HCT116 (cell line): ENCODE measurements around the gene SRL. TPM values are rescaled to one million over a fixed set of nuclear protein-coding genes. Genes with fewer than 3 reads are reported as not detected.
"Not testable (repeated sequence)": the region's sequence is repeated elsewhere in the genome, so short reads cannot be mapped to it uniquely, and the experiment has no call there.

ENCODE experiments used
- ATAC-seq: fragments of 200-7000 bp; cut with Tn5 transposase; 2 replicates; pipeline ENCODE4 v1.9.1; 2020; ENCODE audit warnings: mild to moderate bottlenecking, moderate library complexity
- BruUV-seq: library from RNA; stranded (reverse); fragments of 400-500 nt; replicated peaks from 2 replicates; lab custom pipeline; 2021; lab: Mats Ljungman, UMichigan
- CTCF ChIA-PET: fragments of 300-600 bp; sonication (Branson Sonifier 250); formaldehyde crosslinking; loops from one replicate; lab custom pipeline; 2021; ENCODE audit warnings: antibody characterized with exemption; lab: Charles Lee
- POLR2A ChIA-PET: fragments of 300-600, 350-600 bp; sonication (Branson Sonifier 250); formaldehyde crosslinking; loops from one replicate; lab custom pipeline; 2021; ENCODE audit warnings: antibody characterized with exemption; lab: Charles Lee
- RAD21 ChIA-PET, 2 experiments: fragments of 300-600 bp; sonication (Branson Sonifier 250); formaldehyde crosslinking; loops; one replicate each; lab custom pipeline; 2023; ENCODE audit warnings: low total read pairs in 2 of 2; ENCODE audit not compliant: uncharacterized antibody in 2 of 2, unreplicated experiment in 2 of 2, low non-redundant PET in 1 of 2; lab: Charles Lee
- DNase-seq: peaks from one replicate; pipeline ENCODE4 v3.0.0-alpha.2; 2010; ENCODE audit warnings: low read depth, low spot score
- H2AFZ ChIP-seq: fragments of 200-600 bp; shearing (Covaris generic), sonication (generic); 2 replicates; pipeline ENCODE4 v1.6.1; 2017; ENCODE audit warnings: low read depth, mixed run types, mixed read lengths, antibody characterized with exemption, low read length; ENCODE audit not compliant: poor library complexity, severe bottlenecking
- H3K27ac ChIP-seq: 2 replicates; pipeline ENCODE4 v1.5.1; 2012; ENCODE audit warnings: low read depth, low read length
- H3K27me3 ChIP-seq: fragments of 200-600 bp; sonication (generic); 2 replicates; pipeline ENCODE4 v1.6.1; 2016; ENCODE audit warnings: mixed run types, low read length, mixed read lengths; ENCODE audit not compliant: insufficient read depth
- H3K36me3 ChIP-seq, 2 experiments: fragments of 200-500 bp in 1 of 2; fragments of 200-600 bp in 1 of 2; sonication (Bioruptor generic) in 1 of 2; sonication (generic) in 1 of 2; 2 replicates each; pipeline versions ENCODE4 v1.5.1 to v1.6.1; 2014 to 2016; ENCODE audit warnings: low read length in 2 of 2, inconsistent platforms in 1 of 2, mixed read lengths in 1 of 2, mixed run types in 1 of 2; ENCODE audit not compliant: insufficient read depth in 2 of 2, control insufficient read depth in 1 of 2
- H3K4me1 ChIP-seq, 2 experiments: fragments of 200-600 bp in 1 of 2; sonication (generic) in 1 of 2; 2 replicates each; pipeline versions ENCODE4 v1.5.1 to v1.6.1; 2012 to 2017; ENCODE audit warnings: low read length in 2 of 2, inconsistent platforms in 1 of 2, mild to moderate bottlenecking in 1 of 2, mixed read lengths in 1 of 2, mixed run types in 1 of 2, moderate library complexity in 1 of 2; ENCODE audit not compliant: insufficient read depth in 2 of 2, control insufficient read depth in 1 of 2
- H3K4me2 ChIP-seq: fragments of 200-600 bp; sonication (generic); 2 replicates; pipeline ENCODE4 v1.6.1; 2017; ENCODE audit warnings: mixed run types, low read length, mixed read lengths
- H3K4me3 ChIP-seq, 2 experiments: fragments of 200-600 bp in 1 of 2; sonication (generic) in 1 of 2; replicated peaks in 1 of 2; 2 replicates each; pipeline ENCODE4 v1.5.1; 2011 to 2016; ENCODE audit warnings: low read length in 2 of 2, control low read depth in 1 of 2, low read depth in 1 of 2, mild to moderate bottlenecking in 1 of 2, mixed read lengths in 1 of 2, mixed run types in 1 of 2
- H3K79me2 ChIP-seq: fragments of 200-600 bp; sonication (generic); 2 replicates; pipeline ENCODE4 v1.6.1; 2017; ENCODE audit warnings: mild to moderate bottlenecking, mixed run types, low read length, moderate library complexity, mixed read lengths; ENCODE audit not compliant: insufficient read depth
- H3K9ac ChIP-seq: fragments of 200-600 bp; sonication (generic); 2 replicates; pipeline ENCODE4 v1.6.1; 2016; ENCODE audit warnings: low read length, mixed read lengths
- H3K9me2 ChIP-seq: fragments of 200-600 bp; sonication (generic), shearing (Covaris generic); 2 replicates; pipeline ENCODE4 v1.6.1; 2017; ENCODE audit warnings: mixed run types, mild to moderate bottlenecking, moderate library complexity; ENCODE audit not compliant: insufficient read depth
- H3K9me3 ChIP-seq, 2 experiments: fragments of 200-500 bp in 1 of 2; fragments of 200-600 bp in 1 of 2; sonication (Bioruptor generic) in 1 of 2; sonication (generic) in 1 of 2; 2 replicates each; pipeline ENCODE4 v1.6.1; 2014 to 2017; ENCODE audit warnings: low read length in 2 of 2, mixed read lengths in 2 of 2, inconsistent platforms in 1 of 2, low read depth in 1 of 2, mild to moderate bottlenecking in 1 of 2, mixed run types in 1 of 2, moderate library complexity in 1 of 2; ENCODE audit not compliant: control insufficient read depth in 1 of 2, insufficient read depth in 1 of 2
- H4K20me1 ChIP-seq: fragments of 200-600 bp; sonication (generic), shearing (Covaris generic); 2 replicates; pipeline ENCODE4 v1.6.1; 2017; ENCODE audit warnings: mixed run types, mild to moderate bottlenecking, moderate library complexity; ENCODE audit not compliant: insufficient read depth
- JUND ChIP-seq: IDR thresholded peaks from 2 replicates; pipeline ENCODE4 v1.6.1; 2012
- RAD21 ChIP-seq: IDR thresholded peaks from 2 replicates; pipeline ENCODE4 v1.6.1; 2012; ENCODE audit warnings: low read depth, mild to moderate bottlenecking
- TCF7L2 ChIP-seq: IDR thresholded peaks from 2 replicates; pipeline ENCODE4 v1.7.0; 2011; ENCODE audit warnings: borderline replicate concordance, inconsistent platforms; ENCODE audit not compliant: insufficient read depth, insufficient read length; ENCODE audit errors: extremely low read depth
- ZFX ChIP-seq: fragments of 450-650 bp; IDR thresholded peaks from 2 replicates; pipeline ENCODE4 v1.6.1; 2017
- intact Hi-C: fragments of 100-400 bp; cut with micrococcal nuclease; formaldehyde crosslinking; loops from 2 replicates; pipeline ENCODE4 v1.10.0; 2022
- total RNA-seq: library from RNA; stranded (reverse); gene quantifications from one replicate; pipeline ENCODE4 v1.2.1, GENCODE V29; 2021; ENCODE audit not compliant: unreplicated experiment
- TF ChIP-seq, protein P1 (sequence below): IDR thresholded peaks from 2 replicates; pipeline ENCODE4 v1.6.1; 2012; ENCODE audit warnings: low read depth

The SRL gene
- total RNA-seq, 1 experiment from 2014 or later = not detected

DNA sequence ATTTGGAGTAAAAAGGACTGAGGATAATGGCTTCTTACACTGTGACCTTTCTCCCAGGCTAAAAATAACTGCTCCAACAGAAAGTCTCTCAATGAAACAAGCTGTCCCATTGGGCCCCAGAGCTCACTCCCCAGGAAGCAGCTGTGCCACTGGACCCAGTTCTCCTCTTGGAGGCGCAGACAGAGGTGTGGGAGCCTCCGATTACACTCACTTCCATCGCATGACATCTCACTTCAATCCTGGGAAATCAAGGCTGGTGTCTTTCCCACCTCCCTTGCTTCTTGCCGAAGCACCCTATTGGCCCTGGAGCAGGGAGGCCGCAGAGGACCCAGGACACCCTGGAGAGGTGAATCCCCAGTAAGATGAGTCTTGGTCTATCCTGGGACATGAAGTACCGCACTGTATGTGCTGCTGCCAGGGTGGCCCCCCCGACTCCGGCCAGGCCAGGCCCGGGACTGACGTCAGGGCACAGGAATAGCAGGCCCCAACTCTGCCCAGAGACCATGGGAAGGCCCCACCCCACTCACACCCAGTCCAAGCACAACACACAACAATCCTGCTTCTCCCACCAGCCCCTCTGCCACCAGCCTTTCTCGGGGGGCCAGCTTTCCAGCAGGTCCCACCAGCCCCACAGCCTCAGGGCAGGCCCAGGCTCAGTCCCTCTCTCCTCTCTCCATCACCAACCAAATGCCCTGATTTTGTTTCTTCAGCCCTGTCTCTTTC, 29.5 kb downstream of the SRL start:
- H4K20me1 ChIP-seq = no peaks in the 10 kb centered on the region
- ChIA-PET CTCF (no interaction called here), RAD21 (no interaction called here), POLR2A (no interaction called here)
- no peak overlapping the region for H3K9ac ChIP-seq
- H3K4me3 ChIP-seq = no peak overlapping the region
- H3K9me3 ChIP-seq = no peaks in the 10 kb centered on the region
- no TSS peak for BruUV-seq
- TF ChIP-seq JUND (no peak), RAD21 (no peak), TCF7L2 (no peak), ZFX (0 out of 2 replicates have a peak, but pooled peaks have one; percentile 28)
- TF ChIP-seq, protein P1, sequence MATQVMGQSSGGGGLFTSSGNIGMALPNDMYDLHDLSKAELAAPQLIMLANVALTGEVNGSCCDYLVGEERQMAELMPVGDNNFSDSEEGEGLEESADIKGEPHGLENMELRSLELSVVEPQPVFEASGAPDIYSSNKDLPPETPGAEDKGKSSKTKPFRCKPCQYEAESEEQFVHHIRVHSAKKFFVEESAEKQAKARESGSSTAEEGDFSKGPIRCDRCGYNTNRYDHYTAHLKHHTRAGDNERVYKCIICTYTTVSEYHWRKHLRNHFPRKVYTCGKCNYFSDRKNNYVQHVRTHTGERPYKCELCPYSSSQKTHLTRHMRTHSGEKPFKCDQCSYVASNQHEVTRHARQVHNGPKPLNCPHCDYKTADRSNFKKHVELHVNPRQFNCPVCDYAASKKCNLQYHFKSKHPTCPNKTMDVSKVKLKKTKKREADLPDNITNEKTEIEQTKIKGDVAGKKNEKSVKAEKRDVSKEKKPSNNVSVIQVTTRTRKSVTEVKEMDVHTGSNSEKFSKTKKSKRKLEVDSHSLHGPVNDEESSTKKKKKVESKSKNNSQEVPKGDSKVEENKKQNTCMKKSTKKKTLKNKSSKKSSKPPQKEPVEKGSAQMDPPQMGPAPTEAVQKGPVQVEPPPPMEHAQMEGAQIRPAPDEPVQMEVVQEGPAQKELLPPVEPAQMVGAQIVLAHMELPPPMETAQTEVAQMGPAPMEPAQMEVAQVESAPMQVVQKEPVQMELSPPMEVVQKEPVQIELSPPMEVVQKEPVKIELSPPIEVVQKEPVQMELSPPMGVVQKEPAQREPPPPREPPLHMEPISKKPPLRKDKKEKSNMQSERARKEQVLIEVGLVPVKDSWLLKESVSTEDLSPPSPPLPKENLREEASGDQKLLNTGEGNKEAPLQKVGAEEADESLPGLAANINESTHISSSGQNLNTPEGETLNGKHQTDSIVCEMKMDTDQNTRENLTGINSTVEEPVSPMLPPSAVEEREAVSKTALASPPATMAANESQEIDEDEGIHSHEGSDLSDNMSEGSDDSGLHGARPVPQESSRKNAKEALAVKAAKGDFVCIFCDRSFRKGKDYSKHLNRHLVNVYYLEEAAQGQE = no peak
- no peak for DNase-seq
- ATAC-seq = peak; percentile 3; the same call in 1 of the 2 replicates
- H3K79me2 ChIP-seq = no peaks in the 10 kb centered on the region
- no peaks in the 10 kb centered on the region for H3K9me2 ChIP-seq
- H3K4me2 ChIP-seq = peak overlapping the region; percentile 75
- no peaks in the 10 kb centered on the region for H3K36me3 ChIP-seq
- no peaks in the 10 kb centered on the region for H3K27me3 ChIP-seq
- H3K27ac ChIP-seq = peak overlapping the region; percentile 31; the same call in 1 of the 2 replicates
- no peak overlapping the region for H2AFZ ChIP-seq
- H3K4me1 ChIP-seq = peaks cover 13 to 34% of the 10 kb centered on the region in 2 experiments
- intact Hi-C loops = no loop called here

DNA sequence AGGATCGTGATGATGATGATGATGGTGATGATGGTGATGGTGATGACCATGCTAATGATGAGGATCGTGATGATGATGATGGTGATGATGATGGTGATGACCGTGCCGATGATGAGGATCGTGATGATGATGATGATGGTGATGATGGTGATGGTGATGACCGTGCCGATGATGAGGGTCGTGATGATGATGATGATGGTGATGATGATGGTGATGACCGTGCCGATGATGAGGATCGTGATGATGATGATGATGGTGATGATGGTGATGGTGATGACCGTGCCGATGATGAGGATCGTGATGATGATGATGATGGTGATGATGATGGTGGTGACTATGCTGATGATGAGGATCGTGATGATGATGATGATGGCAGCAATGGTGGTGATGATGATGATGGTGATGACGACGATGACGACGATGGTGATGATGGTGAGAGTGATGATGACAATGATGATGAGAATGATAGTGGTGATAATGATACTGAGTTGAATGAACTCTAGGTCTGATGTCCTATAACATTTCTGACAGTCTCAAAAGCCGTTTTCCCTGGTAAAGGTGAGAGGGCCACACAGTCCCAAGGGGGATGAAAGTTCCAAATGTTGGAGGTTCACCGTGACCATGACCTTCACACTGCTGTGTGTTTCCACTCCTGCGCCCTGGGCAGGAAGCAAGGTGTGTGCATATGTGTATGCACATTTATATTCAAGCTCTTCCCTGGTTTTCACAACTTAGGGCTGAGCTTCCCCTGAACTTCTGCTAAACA, 30.3 kb downstream of the SRL start:
- H3K9me2 ChIP-seq, H2AFZ ChIP-seq, ATAC-seq, H3K27me3 ChIP-seq, CTCF ChIA-PET, H3K79me2 ChIP-seq, POLR2A ChIA-PET, RAD21 ChIA-PET, H3K4me3 ChIP-seq, H4K20me1 ChIP-seq, H3K27ac ChIP-seq, DNase-seq, BruUV-seq, H3K4me2 ChIP-seq, H3K9me3 ChIP-seq, H3K36me3 ChIP-seq, H3K9ac ChIP-seq, intact Hi-C loops: not testable (repeated sequence)
- peaks cover 13 to 34% of the 10 kb centered on the region in 2 experiments for H3K4me1 ChIP-seq
